Neural progenitor cell (in vitro differentiated cells): Measurements from ENCODE around the gene ELAPOR1.

ENCODE experiments used
- EZH2 ChIP-seq: fragments of 200-600 bp; sonication (generic); IDR thresholded peaks from 2 replicates; pipeline ENCODE4 v1.6.1; 2017; ENCODE audit warnings: antibody characterized with exemption, mild to moderate bottlenecking, moderate library complexity
- TF ChIP-seq, protein P1 (sequence below): fragments of 200-600 bp; sonication (generic); IDR thresholded peaks from 2 replicates; pipeline ENCODE4 v1.5.1; 2017; ENCODE audit warnings: antibody characterized with exemption, mild to moderate bottlenecking

DNA sequence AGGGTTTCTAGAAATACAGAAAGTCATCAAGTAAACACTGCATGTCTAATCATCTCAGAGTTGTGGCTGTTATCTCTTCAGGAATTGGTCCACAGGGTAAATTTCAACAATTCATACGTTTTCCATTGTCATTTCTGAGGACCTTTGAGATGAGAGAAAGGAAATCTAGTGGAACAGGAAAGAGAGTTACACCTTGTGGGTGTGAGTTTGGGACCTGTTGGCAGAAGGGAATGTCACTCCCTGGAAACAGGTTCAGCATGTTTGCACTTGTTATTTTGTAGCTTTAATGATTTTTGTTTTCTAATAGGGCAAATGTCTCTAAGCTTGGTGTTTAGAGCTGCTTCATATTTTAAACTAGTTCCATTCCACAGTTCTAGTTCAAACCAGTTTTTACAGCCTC lies 17.8 kb upstream of the ELAPOR1 start:
- TF ChIP-seq, protein P1, sequence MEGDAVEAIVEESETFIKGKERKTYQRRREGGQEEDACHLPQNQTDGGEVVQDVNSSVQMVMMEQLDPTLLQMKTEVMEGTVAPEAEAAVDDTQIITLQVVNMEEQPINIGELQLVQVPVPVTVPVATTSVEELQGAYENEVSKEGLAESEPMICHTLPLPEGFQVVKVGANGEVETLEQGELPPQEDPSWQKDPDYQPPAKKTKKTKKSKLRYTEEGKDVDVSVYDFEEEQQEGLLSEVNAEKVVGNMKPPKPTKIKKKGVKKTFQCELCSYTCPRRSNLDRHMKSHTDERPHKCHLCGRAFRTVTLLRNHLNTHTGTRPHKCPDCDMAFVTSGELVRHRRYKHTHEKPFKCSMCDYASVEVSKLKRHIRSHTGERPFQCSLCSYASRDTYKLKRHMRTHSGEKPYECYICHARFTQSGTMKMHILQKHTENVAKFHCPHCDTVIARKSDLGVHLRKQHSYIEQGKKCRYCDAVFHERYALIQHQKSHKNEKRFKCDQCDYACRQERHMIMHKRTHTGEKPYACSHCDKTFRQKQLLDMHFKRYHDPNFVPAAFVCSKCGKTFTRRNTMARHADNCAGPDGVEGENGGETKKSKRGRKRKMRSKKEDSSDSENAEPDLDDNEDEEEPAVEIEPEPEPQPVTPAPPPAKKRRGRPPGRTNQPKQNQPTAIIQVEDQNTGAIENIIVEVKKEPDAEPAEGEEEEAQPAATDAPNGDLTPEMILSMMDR, result no peak
- TF ChIP-seq EZH2, result no peak
